HepG2 (cell line): ENCODE data around the gene PGPEP1.
"Not testable (repeated sequence)": the region's sequence is repeated elsewhere in the genome, so short reads cannot be mapped to it uniquely, and the experiment has no call there.

Experiments
- ATF5 ChIP-seq: sonication (generic); formaldehyde crosslinking; IDR thresholded peaks from 2 replicates; pipeline ENCODE4 v1.4.0; 2020; ENCODE audit warnings: mild to moderate bottlenecking, low read depth, missing genetic modification reagents
- MAZ ChIP-seq, 2 experiments: sonication (generic) in 1 of 2; formaldehyde crosslinking in 1 of 2; IDR thresholded peaks; 2 replicates each; pipeline versions ENCODE4 v1.5.0 to v1.6.1; 2012 to 2020; ENCODE audit warnings: low read depth in 2 of 2, mild to moderate bottlenecking in 2 of 2, borderline replicate concordance in 1 of 2, improper control_type of control experiment in 1 of 2, low read length in 1 of 2, missing genetic modification reagents in 1 of 2, moderate library complexity in 1 of 2

- not testable (repeated sequence) for TF ChIP-seq MAZ (IDR thresholded peaks at IDR 0.05; ENCODE audit: borderline replicate concordance, low read depth, low read length); MAZ (CRISPR knock-in tag; IDR thresholded peaks at IDR 0.05; ENCODE audit: low read depth); ATF5 (CRISPR knock-in tag)
Observed at GRCh38 chr19:18324373-18324731, 16.0 kb upstream of the PGPEP1 start.
